ENCODE results near the gene LRRC32. TPM values are rescaled to one million over a fixed set of nuclear protein-coding genes. Genes with fewer than 3 reads are reported as not detected.

LRRC32 gene
- total RNA-seq, 1 donor from 2014 or later, result 136 TPM

DNA sequence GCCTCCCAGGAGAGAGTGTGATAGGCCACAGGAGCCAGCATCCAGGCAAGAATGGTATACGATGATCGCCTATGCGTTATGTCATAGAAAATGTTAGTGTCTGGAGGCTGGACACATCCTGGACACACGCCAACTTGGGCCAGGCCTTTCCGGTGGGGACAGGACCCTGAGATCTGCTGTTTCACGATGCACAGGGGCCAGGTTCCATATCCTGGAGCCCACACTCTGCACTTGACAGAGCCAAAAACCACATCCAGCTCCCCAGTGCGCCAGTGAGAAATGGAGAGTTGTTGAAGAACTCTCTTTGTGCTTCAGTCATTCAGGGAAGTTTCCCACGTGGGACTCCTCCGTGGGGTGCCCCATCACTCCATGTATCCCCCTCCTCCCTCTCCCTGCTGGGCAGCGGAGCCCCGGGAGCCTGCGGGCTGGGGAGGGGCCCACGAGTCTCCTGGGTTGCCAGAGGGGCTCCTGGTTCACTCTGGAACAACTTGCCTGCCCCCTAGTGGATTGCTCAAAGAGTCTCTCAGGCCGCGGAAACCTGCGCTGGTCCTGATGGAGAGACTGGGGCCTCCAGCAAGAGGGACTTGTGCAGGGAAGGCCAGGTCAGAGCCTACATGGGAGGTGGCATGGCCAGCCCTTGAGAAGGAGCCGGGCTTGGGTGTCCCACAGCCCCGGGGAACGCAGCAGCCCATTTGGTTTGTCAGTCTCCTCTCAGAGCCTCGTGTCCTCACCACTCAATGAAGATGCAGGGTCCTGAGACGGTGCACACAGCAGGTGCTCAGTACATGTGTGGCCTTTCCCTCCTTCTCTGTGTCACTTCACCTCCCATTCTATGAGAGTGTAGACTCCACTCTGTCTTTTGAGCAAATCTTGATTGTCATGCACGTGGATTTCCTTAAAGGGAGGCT lies 10.2 kb upstream of the LRRC32 start:
- no peak for DNase-seq (ENCODE audit: low spot score)

DNA sequence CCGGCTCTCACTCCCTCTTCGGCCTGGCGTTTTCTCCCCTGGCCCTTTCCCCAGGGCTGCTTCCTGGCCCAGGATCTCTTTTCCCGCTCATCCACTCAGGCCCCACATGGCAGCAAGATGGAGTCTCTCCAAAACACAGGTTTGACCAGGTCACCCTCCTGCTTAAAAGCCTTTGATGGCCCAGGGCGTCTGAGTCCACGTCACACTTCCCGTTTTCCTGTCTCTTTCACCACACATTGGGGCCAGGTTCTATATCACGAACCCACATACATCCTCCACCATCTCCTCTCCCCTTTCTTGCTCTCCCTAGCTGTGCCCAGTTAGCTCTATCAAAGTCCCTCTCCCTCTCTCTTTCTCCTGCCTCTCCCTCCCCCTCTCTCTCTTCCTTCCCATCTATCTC lies 7.8 kb upstream of the LRRC32 start:
- DNase-seq (ENCODE audit: low spot score), result no peak

DNA sequence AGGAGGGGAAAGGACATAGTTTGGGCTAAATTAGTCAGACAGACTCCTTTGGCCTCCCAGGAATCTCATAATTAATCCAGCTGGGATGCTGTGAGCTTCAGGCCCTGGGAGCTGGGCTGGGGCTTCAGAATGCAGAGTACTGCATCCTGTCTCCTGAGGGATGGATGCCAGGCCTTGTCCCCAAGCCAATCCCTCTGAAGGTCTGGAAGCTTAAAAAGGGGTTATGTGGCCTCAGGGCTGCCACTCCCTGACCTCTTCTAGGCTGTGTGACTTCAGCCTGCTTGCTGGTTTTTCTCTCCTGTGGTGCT lies 6.9 kb upstream of the LRRC32 start:
- DNase-seq (ENCODE audit: low spot score), result no peak

DNA sequence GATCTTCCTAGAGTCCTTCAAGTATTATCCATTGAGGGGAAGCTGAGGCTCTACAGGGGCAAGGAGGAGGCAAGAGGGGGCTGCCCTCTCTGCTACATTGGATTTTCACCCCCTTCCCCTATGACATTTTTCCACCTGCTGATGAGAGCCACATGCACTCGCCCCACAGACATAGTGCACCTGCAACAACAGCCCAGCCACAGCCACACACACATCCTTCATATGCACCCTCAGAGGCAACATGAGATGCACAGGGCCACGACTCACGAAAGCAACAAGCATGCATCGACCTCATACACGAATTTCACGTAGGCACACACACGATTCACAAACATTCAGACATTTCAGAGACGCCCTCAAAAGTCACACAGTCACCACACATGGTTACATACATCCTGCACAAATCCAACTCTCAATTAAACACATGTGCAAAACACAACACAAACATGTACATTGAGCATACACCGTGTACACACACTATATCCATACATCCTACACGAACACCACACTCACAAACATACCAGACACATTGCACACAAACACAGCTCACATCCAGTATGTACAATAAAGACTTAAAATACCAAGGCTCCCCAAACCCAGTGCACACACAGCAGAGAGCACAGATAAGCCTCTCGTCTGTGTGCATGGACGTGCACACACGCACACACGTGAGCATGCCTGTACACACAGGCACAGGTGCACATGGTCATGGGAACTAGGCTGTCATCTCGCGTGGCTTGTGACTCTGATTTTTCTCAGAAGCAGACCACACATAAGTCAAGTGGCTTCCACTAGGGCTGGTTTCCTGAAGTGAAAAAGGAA lies 6.3 kb upstream of the LRRC32 start:
- DNase-seq (ENCODE audit: low spot score), result no peak

DNA sequence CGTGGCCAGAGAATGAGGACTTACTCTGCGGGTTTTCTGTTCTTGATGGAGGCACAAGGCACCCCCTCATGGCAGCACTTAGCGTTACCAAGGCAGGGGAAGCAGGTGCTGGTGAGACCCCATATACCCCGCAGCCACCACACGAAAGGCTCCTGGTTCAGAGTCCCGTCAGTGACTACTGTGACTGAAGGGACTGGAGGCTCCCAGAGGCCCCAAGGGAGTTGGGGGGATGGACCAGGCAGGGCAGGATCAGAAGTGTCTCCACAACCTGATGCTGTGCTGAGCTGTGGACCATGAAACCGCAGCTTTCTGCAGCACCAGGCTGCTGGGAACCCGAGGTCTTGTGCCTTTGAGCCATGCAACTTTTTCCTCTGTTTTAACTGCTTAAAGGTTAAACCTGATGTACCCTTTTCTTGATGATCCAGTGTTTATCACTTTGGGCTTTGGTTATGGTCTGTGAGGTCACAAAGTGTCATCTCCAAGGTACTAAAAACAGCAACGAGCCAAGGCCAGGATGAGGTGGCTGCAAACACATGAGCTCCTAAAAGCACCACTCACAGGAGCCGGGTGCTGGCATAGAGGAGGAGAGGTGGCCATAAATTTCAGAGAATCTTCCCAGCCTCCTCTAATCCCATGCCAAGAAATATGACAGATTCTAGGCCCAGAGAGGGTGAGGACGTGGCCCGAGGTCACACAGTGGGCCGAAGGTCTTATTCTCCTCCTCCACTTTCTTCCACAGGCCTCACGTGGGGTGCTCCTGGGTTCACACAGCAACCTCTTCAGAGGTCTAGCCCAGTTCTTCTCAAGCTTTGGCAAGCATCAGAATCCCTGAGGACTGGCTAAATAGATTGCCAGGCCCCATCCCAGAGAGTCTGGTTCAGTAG lies 4.2 kb upstream of the LRRC32 start:
- no peak for DNase-seq (ENCODE audit: low spot score)

DNA sequence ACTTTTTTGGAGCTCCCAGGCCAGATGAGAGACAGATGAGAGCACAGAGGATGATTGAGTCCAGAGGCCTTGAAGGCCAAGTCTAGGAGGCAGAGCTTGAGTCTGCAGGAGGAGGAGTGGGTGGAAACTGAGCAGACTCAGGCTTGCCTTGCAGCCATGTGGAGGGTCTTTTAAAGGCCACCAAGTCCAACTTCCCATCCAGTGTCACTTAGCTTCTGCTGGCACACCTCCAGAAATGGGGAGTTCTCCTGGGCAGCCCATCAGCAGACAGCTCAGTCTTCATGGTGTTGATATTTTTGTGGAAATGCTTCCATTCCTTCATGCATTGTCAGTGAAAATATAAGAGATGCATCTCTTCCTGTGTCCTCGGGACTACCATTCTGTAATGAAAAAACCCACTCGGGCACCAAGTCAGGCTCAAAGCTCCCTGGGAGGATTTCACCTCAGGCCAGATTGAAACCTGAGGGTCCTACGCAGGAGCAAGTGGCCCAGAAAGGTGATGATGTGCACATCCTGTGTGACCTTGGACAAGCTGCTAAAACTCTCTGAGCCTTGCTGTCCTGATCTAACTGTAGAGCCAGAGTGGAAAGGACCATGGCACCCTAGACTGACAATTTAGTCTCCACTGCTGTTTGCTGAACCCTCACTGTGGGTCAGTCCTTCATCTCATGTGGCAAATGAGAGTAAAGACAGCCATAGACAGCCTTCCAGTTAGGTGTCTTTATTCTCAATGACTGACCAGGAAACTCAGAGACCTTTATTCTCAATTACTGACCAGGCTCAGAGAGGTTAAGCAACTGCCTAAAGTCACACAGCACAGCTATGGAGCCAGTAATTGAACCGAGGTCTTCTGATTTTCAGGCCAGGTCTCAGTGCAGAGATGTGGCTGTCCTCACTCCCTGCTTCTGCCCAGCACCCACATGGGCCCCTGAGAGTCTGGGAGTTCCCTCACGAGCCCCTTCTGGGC lies 2.9 kb upstream of the LRRC32 start:
- DNase-seq (ENCODE audit: low spot score), result no peak

DNA sequence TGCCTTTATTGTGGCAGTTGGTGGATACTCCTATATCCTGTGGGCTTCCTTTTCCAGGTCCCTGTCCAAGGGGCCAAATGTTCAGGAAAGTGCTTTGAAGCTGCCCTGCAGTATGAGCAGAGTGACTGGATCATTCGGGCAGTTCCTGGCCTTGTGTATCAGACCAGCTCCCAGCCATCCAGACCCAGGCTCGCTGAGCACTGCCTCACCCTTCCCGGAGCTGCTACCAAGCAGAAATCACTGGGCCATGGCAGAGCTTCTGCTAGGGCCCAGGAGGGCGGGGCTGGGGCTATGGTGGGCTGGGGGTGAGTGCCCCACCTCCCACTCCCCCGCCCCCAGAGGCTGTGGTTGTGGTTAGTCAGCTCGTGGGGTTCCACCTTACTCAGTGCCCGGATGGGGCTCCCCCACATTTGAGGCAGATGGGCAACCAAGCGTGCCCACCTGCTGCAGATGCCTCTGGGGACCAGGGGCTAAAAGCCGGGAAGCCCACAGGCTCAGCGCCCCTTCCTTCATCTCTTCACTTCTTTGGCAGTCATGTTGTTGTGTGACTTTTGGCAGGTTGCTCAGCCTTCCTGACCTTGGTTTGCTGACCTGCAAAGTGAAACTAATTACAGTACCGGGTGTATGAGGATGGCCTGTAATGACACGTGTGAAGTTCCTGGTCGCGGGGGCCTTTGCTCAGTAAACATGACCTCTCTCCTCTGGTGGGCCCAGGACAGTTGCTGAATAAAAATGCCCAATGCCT lies 2.1 kb upstream of the LRRC32 start:
- DNase-seq (ENCODE audit: low spot score), result no peak

DNA sequence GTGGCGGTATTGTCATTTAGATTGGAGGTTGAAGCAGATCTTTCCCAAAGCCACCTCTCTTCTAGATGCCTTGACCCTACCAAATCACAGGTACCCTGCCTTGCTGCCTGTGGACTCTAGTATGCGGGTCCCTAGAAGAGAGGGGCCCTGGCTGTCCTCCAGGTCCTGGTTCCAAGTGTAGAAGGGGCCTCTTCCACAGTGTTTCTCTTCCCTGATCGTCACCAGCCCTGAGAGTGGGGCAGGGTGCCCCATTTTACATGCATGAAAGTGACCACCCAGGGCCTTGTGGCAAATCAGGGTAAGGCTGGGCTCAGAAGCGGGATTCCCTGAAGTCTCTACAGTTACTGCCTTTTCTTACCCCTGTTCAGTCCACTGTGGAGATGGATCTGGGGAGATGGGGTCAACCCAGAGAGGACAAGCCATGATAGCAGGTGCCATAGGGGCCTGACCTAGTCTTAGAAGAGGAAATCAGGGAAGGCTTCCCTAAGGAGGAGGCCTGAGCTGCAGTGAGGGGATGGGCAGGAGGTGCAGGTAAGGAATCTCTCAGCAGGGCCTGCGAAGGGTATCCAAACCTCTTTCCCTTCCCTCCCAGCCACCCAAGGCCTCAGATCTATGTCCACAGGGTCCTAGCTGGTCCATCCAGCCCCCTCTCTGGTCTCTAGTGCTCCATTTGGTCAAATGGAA lies 1.2 kb upstream of the LRRC32 start:
- DNase-seq (ENCODE audit: low spot score), result no peak

DNA sequence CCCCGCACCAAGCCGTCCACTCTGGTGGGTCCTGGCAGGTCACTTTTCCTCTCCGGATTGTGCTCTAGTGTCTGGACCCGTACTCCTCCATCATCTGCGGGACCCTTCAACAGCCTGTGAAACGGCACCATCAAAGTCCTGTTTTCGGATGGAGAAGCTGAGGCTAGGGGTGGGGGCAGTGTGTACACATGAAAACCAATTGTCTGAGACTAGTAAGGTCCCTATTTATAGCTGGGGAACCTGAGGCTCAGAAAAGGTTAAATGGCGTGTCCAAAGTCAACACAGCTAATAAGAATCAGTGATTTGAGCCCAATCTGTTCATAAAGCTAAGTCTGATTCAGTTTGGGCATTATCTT lies 668 bp upstream of the LRRC32 start:
- DNase-seq (ENCODE audit: low spot score), result no peak

DNA sequence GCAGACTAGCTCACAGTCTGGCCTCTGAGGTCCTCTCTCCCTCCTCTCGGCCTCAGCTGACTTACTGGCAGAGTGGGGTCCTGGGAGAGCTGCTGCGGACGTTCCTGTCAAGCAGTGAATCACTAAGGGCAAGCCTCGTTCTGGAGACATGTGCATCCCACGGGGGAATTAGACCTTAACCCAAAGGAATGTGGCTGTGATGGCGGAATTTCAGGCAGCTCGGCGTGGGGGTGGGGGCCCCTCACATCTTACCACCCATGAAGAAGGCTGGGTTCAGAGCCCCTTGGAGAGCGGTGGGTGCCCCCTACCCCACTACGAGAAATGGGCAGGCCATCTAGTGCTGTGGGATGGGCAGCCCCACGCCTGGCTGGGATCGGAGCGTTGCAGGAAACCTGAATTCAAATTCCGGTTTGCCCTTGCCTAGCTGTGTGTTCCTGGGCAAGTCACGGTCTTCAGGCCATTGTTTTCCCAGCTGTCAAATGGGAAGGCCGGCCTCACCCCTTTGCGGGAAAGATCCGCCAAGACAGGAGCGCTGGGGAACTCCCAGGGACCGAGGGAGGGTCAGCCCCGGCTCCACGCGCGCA lies 554 bp downstream of the LRRC32 start:
- no peak for DNase-seq (ENCODE audit: low spot score)

DNA sequence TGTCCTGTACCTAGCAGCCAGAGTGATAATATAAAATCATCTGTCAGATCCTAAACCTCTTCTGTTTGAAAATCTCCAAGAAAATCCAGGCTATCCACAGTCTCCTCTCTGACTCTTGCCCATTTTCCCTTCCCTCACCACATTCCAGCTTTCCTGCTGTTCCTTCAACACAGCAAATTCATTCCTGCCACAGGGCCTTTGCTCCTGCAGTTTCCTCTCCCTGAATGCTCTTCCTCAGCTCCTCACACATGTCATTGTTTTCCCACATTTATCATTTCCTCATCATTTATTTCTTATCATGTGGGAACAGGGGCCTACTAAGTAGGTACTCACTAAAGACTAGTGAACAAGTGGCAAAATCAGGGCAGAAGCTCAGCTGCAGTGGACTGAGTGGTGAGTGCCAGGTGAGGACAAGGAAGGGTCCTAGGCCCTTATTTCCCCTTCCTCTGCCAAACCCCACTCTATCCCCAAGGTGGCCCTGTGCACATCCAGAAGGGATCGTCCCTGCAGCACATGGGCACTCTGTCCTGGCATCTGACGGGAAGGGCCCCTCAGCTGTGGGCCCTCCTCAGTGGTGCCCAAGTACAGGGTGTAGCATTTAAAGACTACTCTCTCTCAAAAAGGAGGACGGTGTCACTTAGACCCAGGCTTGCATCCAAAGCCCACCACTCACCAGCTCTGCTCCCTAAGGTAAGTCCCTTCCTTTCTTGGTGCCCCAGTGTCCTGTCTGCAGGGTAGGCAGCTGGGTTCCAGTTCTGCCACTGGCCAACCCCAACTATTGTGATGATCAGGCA lies 2.0 kb downstream of the LRRC32 start:
- DNase-seq (ENCODE audit: low spot score), result peak; percentile 53

DNA sequence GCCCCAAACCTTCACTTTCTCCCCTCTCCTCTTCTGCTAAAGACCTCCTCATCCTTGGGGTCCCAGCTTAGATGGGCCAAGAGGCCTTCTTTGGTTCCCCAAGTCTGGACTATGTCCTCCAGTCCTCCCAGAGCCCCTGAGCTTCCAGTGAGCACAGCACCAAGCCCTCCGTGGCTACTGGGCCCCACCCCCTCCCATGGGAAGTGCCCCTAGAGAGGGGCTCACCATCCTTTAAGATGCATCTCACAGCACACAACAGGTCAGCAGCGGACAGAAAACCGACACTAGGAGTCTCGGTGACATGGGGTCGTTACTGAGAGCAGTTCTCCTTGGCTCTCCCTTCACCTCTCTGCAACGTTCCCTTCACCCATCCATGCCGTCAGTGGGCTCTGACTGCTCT lies 2.7 kb downstream of the LRRC32 start:
- peak; percentile 68 for DNase-seq (ENCODE audit: low spot score)

DNA sequence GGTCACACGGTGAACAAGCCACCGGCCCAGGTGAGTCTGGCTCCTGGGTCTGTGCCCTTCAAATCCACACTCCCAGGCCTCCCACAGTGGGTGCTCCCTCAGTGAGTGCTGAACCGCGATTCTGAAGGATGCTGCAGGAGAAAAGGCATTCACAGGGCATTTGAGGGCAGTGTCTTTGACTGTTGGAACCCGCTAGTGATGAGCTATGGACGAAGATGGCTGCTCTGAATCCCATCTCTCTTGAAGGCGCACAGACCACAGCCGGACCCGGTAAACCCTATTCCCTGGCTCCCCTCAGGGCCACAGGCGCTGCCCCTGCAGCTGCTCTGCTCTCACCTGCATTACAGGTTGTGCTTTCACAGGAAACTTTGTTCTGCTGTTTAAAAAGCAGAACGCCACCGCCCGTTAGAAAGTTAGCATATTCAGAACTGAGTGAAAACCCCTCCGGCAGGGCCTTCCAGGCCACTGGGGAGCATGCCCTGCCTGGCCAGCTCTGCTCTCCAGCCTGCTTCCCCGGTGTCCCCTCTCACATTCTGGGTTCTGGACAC lies 3.2 kb downstream of the LRRC32 start:
- DNase-seq (ENCODE audit: low spot score), result peak; percentile 79

DNA sequence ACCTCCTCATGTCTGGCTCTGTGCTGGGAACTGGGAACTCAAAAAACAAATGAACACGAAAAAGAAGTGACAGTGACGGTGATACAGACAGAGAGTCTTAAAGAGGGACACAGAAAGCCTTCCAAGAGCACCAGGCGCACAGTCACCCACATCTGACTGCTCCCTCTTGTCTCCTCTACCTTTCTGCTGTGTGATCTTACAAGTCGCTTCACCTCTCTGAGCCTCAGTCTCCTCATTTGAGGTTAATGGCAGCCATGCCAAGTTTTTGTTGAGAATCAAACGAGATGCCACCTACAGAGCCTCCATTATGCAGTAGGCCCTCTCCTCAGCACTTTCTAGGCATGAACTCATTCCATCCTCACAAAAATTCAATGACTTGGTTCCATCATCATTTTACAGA lies 3.7 kb downstream of the LRRC32 start:
- DNase-seq (ENCODE audit: low spot score), result no peak

DNA sequence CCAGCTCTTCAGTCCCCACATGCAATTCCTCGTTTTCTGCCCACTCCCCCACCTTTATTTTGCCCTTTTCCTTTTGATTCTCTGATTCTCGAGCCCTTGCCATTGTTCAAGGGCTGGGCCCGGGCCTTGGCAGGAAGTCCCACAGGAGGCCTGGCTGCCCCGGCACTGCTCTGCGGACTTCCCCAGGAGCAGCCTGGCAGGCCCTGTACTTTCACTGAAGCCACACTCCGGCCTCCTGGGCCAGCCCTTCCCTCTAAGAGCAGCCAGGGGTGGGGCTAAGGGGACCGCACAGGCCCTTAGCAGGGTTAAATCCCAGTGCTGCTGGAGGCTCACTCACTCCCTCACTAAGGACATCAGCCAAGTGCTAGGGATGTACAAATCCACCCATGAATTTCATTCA lies 4.1 kb downstream of the LRRC32 start:
- peak; percentile 92 for DNase-seq (ENCODE audit: low spot score)

DNA sequence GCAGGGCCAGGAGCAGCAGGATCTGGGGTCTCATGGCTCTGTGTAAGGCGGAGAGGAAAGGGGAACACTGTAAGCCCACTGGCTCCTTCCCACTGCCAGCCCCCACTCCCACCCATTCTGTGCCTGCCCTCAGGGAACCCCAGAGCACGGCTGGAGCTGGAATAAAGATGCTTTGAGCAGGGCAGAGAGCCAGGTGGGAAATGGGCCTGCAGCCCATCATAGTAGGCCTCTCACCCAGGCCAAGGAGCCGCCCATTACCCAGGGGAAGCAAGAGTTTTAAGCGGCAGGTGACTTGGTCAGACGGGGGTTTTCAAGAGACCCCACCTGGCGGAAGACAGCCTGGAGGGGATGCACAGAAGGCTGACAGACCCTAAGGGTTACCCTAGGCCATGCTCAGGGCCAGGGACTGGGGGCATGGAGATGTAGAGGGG lies 4.6 kb downstream of the LRRC32 start:
- peak; percentile 76 for DNase-seq (ENCODE audit: low spot score)

DNA sequence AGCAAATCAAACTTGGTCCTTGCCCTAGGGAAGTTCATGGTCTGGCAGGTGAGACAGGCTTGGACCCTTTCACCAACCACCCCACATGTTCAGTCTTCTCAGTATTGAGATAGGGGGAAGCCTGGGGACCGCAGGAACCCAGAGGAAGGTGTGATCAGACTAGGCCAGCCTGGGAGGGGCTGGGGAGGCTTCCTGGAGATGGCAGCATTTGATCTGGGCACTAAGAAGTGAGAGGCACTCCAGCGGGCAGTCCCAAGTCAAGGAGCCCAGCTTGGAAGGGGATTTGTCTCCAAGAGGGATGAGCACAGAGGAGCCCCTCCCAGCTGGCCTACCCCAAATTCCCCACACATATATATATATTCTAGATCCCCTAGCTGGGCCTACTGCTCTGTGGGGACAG lies 5.4 kb downstream of the LRRC32 start:
- DNase-seq (ENCODE audit: low spot score), result peak; percentile 87

All from mesenteric fat pad (tissue), 1 donor.